HG03139 (cell line): ENCODE data around the gene MINDY4.

ENCODE experiments used
- ATAC-seq: cut with Tn5 transposase; IDR thresholded peaks from one replicate; pipeline ENCODE4 v1.9.1; 2021; ENCODE audit not compliant: unreplicated experiment

The MINDY4 gene

DNA sequence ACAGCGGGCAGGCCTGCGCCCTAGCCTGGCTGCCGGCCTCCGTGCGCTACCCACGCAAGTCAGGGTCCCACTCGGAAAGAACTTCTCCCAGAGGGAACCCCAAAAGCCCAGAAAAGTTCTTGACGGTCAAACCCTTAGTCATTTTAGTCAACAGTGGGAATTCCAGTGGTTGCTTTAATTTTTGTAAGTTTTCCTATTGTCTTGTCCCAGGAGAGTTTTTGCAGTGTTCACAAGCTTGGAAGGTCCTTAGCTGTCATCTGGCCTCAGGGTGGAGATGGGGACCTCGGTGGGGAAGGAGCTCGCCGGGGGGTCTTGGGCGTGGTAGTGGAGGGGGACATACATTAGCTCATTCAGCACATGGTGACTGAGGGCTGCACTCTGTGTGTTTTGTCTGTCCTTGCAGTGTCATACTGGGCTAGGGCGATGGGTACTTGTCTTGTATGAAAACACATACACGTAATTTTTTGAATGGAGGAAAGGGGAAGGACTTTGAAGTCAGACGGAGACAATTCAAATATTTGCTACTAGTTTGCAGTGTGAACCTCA, 736 bp downstream of the MINDY4 start:
- no peak for ATAC-seq

DNA sequence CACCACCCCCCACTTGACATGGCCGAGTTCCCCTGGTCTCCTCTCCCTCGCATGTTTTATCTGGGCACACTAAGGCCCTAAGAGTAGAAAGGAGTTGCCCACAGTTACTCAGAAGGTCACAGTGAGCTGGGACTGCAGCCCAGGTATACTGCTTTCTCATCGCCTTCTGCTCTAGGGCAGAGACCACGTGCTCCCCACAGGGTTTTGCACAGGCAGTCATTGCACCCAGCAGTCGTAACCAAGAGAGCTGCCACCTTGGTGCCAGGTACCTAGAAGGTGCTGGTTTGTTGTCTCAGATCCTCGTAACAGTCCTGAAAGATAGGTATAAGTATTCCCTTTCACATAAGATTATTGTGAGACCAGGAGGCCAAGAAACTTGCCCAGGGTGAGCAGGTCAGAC, 1.8 kb downstream of the MINDY4 start:
- ATAC-seq = no peak

DNA sequence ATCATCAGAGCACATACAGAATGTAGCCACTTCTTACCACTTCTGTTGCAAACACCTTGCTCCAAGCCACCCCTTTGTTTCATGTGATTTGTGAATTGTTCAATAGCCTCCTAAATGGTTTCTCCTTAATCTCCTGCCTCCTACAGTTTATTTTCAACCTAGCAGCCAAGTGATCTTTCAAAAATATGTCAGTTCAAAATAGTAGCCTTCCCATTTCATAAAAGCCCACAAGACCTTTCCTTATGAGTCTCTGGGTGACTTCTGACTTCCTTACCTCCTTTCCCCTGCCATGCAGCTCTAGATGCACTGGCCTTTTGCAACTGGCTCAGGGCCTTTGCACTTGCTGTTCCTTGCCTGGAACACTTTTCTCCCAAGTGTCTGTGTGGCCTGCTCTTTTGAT, 4.8 kb downstream of the MINDY4 start:
- ATAC-seq = no peak

DNA sequence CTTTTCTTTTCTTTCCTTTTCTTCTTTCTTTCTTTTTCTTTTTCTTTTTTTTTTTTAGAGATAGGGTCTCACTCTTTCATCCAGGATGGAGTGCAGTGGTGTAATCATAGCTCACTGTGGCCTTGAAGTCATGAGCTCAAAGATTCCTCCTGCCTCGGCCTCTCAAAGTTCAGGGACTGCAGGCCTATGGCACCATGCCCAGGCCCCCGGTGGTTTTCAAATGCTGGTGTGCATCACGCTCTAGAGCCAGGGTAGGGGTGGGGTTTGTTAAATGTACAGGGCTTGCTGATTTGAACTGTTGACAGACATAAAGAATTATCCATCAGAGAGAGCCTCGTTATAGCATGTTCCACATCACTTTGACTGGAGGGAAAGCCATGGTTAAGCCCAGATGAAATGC, 5.8 kb downstream of the MINDY4 start:
- ATAC-seq = no peak

DNA sequence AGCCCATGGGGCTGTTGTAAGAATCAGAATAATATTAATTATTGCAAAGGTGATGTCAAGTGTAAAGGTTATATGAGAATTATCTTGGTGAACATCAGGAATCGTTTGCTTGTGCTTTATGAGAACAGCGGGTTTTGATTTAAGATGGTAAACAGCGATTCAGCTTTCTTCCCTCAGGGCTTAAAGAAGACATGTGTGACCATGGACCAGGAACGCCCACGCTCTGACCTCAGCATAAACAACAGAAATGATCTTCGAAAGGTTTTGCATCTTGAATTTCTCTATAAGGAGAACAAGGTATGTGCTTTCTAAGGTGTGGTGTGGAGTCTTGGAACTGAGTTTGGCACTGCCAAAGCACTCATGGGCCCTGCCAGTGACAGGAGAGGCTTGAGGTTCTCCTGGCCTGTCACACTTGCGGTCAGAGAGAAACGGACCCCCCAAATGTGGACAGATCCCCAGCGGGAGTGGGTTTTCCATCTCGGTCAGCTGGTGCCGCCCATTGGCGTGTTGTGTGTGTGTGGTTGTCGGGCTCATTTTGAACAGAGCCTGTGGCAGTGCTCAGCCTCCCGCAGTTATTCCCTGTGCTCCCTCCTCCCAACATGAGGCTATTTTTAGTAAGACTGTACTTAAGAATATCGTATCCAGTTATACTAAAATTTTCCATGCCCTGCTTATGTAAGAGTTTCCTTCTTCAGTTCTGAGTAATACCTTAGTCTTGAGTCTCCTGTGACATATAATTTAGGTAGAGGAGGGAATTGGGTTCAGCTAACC, 7.2 kb downstream of the MINDY4 start:
- no peak for ATAC-seq

DNA sequence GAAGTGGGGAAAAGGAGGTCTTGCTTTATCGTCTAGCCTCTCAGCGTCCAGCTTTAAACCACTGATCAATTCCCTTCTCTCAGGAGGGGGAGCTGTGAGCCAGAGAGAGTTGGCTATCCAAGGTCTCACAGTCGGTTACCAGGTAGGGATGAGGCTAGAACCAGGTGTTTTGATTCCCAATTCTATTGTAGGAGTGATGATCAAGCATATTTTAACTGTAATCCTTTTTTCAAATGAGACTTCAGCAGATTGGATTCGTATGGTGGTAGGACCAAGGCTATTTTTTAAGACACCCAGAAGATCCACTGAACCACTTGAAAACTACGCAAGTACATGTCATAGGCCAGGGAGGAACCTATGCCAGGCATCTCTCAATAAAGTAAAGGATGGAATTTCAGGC, 8.4 kb downstream of the MINDY4 start:
- no peak for ATAC-seq

DNA sequence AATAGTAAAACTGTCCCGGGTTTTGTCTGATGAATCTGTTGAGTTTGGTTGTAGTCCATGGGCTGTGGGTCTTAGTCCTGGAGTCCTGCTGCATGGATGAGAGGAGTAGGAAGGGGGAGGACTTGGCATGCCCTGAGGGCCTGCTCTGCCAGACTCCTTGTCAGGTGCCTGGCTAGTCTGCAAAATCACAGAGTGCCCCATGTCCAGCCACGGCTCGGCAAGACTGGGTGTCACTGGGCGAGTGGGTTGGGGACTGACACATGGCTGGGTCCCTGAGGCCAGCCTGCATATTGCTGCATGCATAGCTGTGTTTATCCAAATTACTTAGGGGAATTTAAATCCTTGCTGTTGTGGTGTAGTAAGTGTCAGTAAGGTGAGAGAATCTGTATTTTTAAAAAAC, 9.7 kb downstream of the MINDY4 start:
- no peak for ATAC-seq

DNA sequence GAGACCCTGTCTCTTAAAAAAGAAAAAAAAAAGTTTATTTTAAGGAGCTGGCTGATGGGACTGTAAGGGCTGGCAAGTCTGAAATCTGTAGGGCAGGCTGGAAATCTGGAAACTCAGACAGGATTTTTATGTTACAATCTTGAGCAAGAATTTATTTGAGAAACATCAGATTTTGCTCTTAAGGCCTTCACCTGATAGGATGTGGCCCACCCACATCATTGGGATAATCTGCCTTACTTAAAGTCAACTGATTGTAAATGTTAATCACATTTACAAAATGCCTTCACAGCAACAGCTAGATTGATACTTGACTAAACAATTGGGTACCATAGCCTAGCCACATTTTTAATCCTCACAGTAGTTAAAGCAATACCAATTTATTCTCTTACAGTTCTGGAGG, 11.5 kb downstream of the MINDY4 start:
- ATAC-seq = no peak

DNA sequence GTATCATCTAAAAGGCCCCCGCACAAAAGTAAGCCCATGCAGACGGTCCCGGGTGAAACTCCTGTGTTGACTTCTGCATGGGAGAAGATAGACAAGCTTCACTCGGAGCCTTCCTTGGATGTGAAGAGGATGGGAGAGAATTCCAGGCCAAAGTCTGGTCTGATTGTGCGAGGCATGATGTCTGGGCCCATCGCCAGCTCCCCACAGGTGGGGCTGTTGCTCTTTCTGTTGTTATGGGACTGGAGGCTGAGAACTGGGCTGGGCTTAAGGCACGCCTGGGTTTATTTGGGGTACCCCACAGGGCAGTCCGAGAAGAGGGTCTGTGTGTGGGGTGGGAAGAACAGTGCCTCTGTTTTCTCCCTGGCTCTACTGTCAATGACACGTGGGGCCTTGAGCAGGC, 14.6 kb downstream of the MINDY4 start:
- ATAC-seq = no peak

DNA sequence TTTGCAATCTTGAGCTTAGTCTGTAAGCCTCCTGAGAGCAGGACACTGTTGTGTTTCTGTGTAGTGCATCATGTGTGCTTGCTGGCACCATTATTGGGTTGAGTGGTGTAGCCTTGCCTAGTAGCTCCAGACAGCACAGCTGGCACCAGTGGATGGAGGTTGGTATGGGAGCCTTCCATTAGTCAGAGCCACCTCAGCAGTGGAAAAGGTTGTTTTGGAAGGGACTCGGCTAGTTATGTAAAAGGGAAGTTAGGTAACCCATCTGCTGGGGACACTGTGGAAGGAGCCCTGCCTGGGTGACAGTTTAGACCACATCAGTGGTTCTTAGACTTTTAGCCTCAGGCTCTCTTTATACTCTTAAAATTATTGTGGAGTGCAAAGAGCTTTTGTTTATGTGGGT, 16.3 kb downstream of the MINDY4 start:
- no peak for ATAC-seq

DNA sequence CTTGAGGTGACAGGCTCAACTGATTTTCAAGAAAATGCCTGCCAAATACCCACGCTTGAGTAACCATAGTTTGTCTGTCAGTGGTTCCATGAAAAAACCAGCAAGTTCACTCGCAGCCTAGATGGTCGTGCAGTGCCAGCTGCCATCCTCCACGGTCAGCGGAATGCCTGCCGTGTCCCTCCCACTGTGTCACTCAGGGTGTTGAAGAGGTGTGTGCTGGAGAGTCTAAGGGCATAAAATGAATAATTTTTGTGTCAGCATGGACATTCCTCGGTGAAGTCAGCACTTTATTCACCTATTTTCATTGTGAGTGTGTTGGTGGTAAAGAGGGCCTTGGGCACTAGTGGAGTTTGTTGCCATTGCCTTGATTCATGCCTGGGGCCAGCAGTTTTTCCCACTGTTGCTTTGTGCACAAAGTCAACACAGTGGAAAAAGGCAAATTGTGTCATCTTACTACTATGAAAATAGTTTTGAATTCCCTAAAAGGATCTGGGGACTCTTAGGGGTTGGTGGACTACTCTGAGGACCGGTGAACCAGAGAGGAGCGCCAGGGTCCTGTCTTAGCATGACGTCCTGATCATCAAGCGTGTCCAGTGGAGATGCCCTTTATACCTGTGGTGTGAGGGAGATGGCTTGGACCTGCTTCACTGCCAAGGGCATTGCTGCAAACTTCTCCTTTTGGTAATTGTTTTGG, 17.6 kb downstream of the MINDY4 start:
- ATAC-seq = no peak

DNA sequence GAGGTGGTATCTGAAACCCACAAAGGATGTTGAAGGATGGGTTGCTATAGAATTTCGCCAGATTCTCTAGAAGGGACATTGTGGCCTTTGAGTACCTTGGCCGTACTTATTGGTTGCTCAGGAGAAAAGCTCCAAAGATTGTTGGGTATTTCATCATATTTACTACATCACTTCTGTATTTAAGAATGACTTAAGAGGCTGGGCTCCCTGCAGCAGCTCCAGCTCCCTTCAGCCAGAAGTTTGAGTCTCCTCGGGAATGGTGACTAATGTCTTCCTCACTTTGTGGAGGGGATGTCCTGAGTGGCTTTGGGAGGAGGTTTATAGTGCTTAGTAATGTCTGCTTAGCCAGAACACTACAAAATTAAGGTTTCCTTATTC, 18.1 kb downstream of the MINDY4 start:
- no peak for ATAC-seq

DNA sequence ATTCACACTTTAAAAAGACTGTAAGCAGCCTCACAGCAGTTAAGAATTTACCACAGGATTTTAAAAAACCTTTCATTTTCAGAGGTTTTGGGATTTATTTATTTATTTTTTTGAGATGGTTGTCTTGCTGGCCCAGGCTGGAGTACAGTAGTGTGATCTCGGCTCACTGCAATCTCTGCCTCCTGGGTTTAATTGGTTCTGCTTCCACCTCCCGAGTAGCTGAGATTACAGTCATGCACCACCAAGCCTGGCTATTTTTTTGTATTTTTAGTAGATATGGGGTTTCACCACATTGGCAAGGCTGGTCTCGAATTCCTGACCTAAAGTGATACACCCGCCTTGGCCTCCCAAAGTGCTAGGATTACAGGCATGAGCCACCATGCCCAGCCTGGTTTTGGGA, 19.1 kb downstream of the MINDY4 start:
- no peak for ATAC-seq

DNA sequence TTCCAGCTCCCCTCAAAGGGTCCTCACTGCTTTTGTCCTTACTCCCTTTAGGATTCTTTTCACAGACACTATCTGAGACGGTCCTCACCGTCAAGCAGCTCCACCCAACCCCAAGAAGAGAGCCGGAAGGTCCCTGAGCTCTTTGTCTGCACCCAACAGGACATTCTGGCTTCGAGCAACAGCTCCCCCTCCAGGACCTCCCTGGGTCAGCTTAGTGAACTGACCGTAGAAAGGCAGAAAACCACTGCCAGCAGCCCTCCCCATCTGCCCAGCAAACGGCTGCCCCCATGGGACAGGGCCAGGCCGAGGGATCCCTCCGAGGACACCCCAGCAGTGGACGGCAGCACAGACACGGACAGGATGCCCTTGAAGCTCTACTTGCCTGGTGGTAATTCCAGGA, 19.9 kb downstream of the MINDY4 start:
- no peak for ATAC-seq

DNA sequence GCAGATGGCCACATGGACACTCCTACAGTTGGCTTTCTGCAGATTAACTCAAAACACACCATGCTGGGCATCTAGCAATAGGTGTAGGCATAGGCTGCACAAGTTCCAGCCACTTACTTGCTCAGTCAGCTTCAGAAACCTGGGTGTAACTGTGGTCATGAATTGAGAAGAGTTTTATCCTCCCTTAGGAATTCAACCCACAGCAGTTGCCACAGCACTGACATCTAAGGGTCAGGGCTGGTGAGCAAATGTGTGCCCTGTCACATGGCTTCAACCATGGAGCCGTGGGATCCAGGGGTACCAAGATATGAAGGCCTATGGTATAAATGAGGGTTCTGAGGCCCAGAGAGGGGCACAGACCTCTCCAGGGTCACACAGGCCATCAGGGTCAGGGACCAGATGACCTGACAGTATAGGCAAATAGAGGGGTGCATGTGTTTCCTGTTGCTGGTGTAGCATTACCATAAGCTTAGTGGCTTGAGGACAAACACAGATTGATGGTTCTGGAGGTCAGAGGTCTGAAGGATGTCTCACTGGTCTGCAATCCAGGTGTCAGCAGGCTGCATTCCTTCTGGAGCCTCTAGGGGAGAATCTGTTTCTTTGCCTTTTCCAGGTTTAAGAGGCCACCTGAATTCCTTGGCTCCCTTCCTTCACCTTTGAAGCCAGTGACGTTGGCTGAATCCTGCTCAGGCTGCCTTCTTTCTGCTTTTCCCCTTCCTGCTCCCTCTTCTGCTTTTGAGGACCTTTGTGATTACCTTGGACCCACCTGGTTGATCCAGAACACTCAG, 24.1 kb downstream of the MINDY4 start:
- no peak for ATAC-seq

DNA sequence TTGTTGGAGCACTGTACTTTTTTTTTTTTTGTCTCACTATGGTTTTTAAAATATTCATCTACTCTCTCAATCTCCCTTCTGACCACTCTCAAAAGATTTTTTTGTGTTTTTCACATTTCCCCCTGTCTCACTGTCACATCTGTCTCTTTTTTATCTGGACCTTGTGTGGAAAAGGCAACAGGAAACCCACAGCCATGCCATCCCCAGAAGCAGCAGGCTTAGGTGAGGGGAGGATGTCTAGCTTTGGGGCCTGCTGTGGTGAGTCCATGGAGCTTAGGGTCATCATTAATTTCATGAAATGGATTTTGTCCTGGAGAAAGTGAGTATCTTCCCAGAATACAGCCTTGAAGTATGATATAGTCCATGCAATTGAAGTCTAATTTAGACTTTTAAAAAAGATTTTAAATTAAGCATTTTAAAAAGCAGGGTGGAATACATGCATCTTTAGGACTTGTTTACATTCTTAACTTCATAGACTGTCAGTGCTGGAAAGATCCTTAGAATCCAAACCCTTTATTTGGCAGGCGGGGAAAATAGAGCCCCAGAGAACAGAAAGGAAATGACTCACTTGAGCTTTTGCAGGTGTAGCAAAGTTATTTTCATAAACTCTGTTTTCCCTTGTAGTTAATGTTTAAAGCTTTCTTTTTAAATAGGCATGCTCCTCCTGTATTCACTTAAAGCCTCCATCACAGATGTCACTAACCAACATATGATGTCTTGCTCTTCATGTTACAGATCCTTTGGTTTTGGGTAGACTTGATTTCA, 25.1 kb downstream of the MINDY4 start:
- ATAC-seq = no peak

DNA sequence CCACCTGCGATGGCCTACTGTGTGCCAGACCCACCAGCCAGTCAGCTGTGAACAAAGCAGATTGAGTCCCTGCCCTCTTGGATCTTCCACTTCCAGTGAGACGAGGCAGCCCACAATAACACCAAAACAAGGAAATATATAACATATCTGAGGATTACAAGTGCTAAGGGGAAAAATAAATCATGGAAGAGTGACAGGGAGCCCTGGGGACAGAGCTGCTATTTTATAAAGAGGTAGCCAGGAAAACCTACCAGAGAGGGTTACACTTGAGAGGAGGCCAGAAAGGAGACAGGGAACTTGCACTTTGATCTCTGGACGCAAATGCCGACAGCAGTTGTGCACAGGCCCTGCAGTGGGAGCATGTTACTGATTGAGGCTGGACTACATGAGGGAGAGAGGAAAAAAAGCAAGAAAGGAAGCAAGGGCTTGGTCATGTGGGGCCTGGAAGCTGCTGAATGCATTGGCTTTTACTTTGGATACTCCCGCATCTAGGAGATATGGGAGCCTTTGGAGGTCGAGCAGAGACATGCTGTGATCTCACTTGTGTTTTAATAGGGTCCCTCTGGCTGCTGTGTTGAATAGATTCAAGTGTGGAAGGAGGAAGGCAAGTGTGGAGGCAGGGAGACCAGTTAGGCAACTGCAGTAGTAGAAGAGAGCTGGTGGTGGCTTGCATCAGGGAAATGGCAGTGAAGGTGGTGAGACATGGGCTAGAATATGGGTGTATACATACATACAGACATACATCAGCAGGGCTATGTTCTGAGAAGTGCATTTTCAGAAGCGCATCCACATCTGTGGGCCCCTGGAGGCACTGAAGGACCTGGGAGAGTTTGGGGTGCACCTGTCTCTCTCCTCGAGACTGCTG, 26.2 kb downstream of the MINDY4 start:
- ATAC-seq = no peak

DNA sequence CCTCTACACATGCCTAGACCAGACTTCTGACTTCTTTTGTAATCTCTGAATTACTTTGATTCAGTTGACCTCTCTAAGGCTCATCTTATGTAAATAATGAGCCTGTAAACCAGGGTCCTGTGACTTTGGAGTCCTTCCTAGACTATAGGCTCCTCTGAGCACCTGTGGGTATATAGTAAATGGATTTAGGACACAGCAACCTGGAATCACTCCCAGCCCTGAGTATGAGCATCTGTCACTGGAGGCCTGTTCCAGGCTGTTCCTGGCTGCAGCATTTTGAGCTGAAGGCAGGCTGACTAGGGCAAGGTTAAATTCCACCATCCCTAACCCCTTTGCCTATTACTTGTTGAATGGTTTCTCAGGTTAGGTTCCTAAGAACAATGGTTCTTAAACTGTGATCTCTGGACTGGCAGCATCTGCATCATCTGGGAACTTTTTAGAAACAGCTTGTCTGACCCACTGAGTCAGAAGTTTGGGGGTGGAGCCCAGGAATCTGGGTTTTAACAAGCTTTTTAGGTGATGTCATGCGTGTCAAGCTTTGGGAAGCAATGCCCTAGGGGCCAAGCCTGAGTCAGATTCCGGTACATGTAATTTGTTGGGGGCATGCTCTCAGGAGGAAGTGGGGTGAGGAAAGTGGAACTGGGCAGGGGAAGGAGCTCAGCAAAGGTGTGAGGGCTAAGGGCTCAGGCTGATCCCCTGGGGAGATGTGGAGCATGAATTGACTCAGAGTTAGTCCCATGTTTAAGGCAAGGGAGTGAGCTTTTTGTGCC, 28.2 kb downstream of the MINDY4 start:
- ATAC-seq = peak; percentile 70

DNA sequence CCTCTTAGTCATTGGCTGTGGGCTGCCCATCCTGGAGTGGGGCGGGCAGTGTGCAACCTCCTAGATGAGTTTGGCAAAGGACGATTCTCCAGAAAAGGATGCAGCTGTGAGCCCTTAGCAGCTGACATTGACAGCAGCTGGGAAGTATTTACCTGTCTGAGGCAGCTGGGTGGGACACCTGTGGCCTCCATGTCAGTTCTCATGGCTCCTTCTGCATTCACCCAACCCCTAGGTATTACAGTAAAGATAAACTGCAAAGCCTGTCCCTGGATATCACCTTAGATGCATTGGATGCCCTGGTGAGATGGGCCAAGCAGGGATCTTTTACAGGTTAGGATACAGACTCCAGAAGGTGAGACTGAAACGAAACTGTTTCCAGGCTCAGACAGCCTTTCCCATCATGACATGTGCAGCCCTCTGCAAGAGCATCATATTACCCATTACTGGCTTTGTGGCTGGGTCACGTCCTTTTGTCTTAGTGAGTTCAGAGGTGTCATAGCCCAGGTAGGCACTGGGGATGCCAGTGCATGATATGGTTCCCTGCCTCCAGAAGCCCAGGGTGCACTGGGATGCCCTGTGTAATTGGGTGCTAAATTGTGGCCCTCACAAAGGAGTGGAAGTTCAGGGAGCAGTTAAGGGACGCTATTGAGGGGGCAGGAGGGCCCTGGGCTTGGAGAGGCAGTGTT, 28.9 kb downstream of the MINDY4 start:
- no peak for ATAC-seq
